HCT116 (cell line): ENCODE measurements around the gene MTMR6. TPM values are rescaled to one million over a fixed set of nuclear protein-coding genes. Genes with fewer than 3 reads are reported as not detected.

Experiments
- ATAC-seq: fragments of 200-7000 bp; cut with Tn5 transposase; 2 replicates; pipeline ENCODE4 v1.9.1; 2020; ENCODE audit warnings: mild to moderate bottlenecking, moderate library complexity
- BruUV-seq: library from RNA; stranded (reverse); fragments of 400-500 nt; replicated peaks from 2 replicates; lab custom pipeline; 2021; lab: Mats Ljungman, UMichigan
- CTCF ChIA-PET: fragments of 300-600 bp; sonication (Branson Sonifier 250); formaldehyde crosslinking; loops from one replicate; lab custom pipeline; 2021; ENCODE audit warnings: antibody characterized with exemption; lab: Charles Lee
- POLR2A ChIA-PET: fragments of 300-600, 350-600 bp; sonication (Branson Sonifier 250); formaldehyde crosslinking; loops from one replicate; lab custom pipeline; 2021; ENCODE audit warnings: antibody characterized with exemption; lab: Charles Lee
- RAD21 ChIA-PET, 2 experiments: fragments of 300-600 bp; sonication (Branson Sonifier 250); formaldehyde crosslinking; loops; one replicate each; lab custom pipeline; 2023; ENCODE audit warnings: low total read pairs in 2 of 2; ENCODE audit not compliant: uncharacterized antibody in 2 of 2, unreplicated experiment in 2 of 2, low non-redundant PET in 1 of 2; lab: Charles Lee
- DNase-seq: peaks from one replicate; pipeline ENCODE4 v3.0.0-alpha.2; 2010; ENCODE audit warnings: low read depth, low spot score
- H2AFZ ChIP-seq: fragments of 200-600 bp; shearing (Covaris generic), sonication (generic); 2 replicates; pipeline ENCODE4 v1.6.1; 2017; ENCODE audit warnings: low read depth, mixed run types, mixed read lengths, antibody characterized with exemption, low read length; ENCODE audit not compliant: poor library complexity, severe bottlenecking
- H3K27ac ChIP-seq: 2 replicates; pipeline ENCODE4 v1.5.1; 2012; ENCODE audit warnings: low read depth, low read length
- H3K27me3 ChIP-seq: fragments of 200-600 bp; sonication (generic); 2 replicates; pipeline ENCODE4 v1.6.1; 2016; ENCODE audit warnings: mixed run types, low read length, mixed read lengths; ENCODE audit not compliant: insufficient read depth
- H3K36me3 ChIP-seq, 2 experiments: fragments of 200-500 bp in 1 of 2; fragments of 200-600 bp in 1 of 2; sonication (Bioruptor generic) in 1 of 2; sonication (generic) in 1 of 2; 2 replicates each; pipeline versions ENCODE4 v1.5.1 to v1.6.1; 2014 to 2016; ENCODE audit warnings: low read length in 2 of 2, inconsistent platforms in 1 of 2, mixed read lengths in 1 of 2, mixed run types in 1 of 2; ENCODE audit not compliant: insufficient read depth in 2 of 2, control insufficient read depth in 1 of 2
- H3K4me1 ChIP-seq, 2 experiments: fragments of 200-600 bp in 1 of 2; sonication (generic) in 1 of 2; 2 replicates each; pipeline versions ENCODE4 v1.5.1 to v1.6.1; 2012 to 2017; ENCODE audit warnings: low read length in 2 of 2, inconsistent platforms in 1 of 2, mild to moderate bottlenecking in 1 of 2, mixed read lengths in 1 of 2, mixed run types in 1 of 2, moderate library complexity in 1 of 2; ENCODE audit not compliant: insufficient read depth in 2 of 2, control insufficient read depth in 1 of 2
- H3K4me2 ChIP-seq: fragments of 200-600 bp; sonication (generic); 2 replicates; pipeline ENCODE4 v1.6.1; 2017; ENCODE audit warnings: mixed run types, low read length, mixed read lengths
- H3K4me3 ChIP-seq, 2 experiments: fragments of 200-600 bp in 1 of 2; sonication (generic) in 1 of 2; replicated peaks in 1 of 2; 2 replicates each; pipeline ENCODE4 v1.5.1; 2011 to 2016; ENCODE audit warnings: low read length in 2 of 2, control low read depth in 1 of 2, low read depth in 1 of 2, mild to moderate bottlenecking in 1 of 2, mixed read lengths in 1 of 2, mixed run types in 1 of 2
- H3K79me2 ChIP-seq: fragments of 200-600 bp; sonication (generic); 2 replicates; pipeline ENCODE4 v1.6.1; 2017; ENCODE audit warnings: mild to moderate bottlenecking, mixed run types, low read length, moderate library complexity, mixed read lengths; ENCODE audit not compliant: insufficient read depth
- H3K9ac ChIP-seq: fragments of 200-600 bp; sonication (generic); 2 replicates; pipeline ENCODE4 v1.6.1; 2016; ENCODE audit warnings: low read length, mixed read lengths
- H3K9me2 ChIP-seq: fragments of 200-600 bp; sonication (generic), shearing (Covaris generic); 2 replicates; pipeline ENCODE4 v1.6.1; 2017; ENCODE audit warnings: mixed run types, mild to moderate bottlenecking, moderate library complexity; ENCODE audit not compliant: insufficient read depth
- H3K9me3 ChIP-seq, 2 experiments: fragments of 200-500 bp in 1 of 2; fragments of 200-600 bp in 1 of 2; sonication (Bioruptor generic) in 1 of 2; sonication (generic) in 1 of 2; 2 replicates each; pipeline ENCODE4 v1.6.1; 2014 to 2017; ENCODE audit warnings: low read length in 2 of 2, mixed read lengths in 2 of 2, inconsistent platforms in 1 of 2, low read depth in 1 of 2, mild to moderate bottlenecking in 1 of 2, mixed run types in 1 of 2, moderate library complexity in 1 of 2; ENCODE audit not compliant: control insufficient read depth in 1 of 2, insufficient read depth in 1 of 2
- H4K20me1 ChIP-seq: fragments of 200-600 bp; sonication (generic), shearing (Covaris generic); 2 replicates; pipeline ENCODE4 v1.6.1; 2017; ENCODE audit warnings: mixed run types, mild to moderate bottlenecking, moderate library complexity; ENCODE audit not compliant: insufficient read depth
- CBX3 ChIP-seq: IDR thresholded peaks from 2 replicates; pipeline ENCODE4 v1.6.1; 2012; ENCODE audit warnings: low read depth
- EGR1 ChIP-seq: IDR thresholded peaks from 2 replicates; pipeline ENCODE4 v1.6.1; 2012; ENCODE audit warnings: low read depth
- ELF1 ChIP-seq: IDR thresholded peaks from 2 replicates; pipeline ENCODE4 v1.6.1; 2012; ENCODE audit warnings: low read depth, borderline replicate concordance
- POLR2AphosphoS5 ChIP-seq: IDR thresholded peaks from 2 replicates; pipeline ENCODE4 v1.6.1; 2011; ENCODE audit warnings: mild to moderate bottlenecking, low read depth, low read length, moderate library complexity
- RAD21 ChIP-seq: IDR thresholded peaks from 2 replicates; pipeline ENCODE4 v1.6.1; 2012; ENCODE audit warnings: low read depth, mild to moderate bottlenecking
- REST ChIP-seq: IDR thresholded peaks from 2 replicates; pipeline ENCODE4 v1.6.1; 2012; ENCODE audit warnings: low read depth
- SIN3A ChIP-seq: IDR thresholded peaks from 2 replicates; pipeline ENCODE4 v1.6.1; 2012; ENCODE audit warnings: low read depth
- SP1 ChIP-seq: IDR thresholded peaks from 2 replicates; pipeline ENCODE4 v1.6.1; 2012; ENCODE audit warnings: low read depth
- TCF7L2 ChIP-seq: IDR thresholded peaks from 2 replicates; pipeline ENCODE4 v1.7.0; 2011; ENCODE audit warnings: borderline replicate concordance, inconsistent platforms; ENCODE audit not compliant: insufficient read depth, insufficient read length; ENCODE audit errors: extremely low read depth
- ZNF274 ChIP-seq: fragments of 200-500 bp; sonication (Bioruptor generic); IDR thresholded peaks from 2 replicates; pipeline ENCODE4 v1.6.1; 2014; ENCODE audit warnings: mild to moderate bottlenecking, low read depth, low read length, inconsistent platforms
- intact Hi-C: fragments of 100-400 bp; cut with micrococcal nuclease; formaldehyde crosslinking; loops from 2 replicates; pipeline ENCODE4 v1.10.0; 2022
- total RNA-seq: library from RNA; stranded (reverse); gene quantifications from one replicate; pipeline ENCODE4 v1.2.1, GENCODE V29; 2021; ENCODE audit not compliant: unreplicated experiment

The MTMR6 gene
- total RNA-seq, 1 experiment from 2014 or later: 11.4 TPM

- intact Hi-C loops: no loop called here
- H3K79me2 ChIP-seq: no peaks in the 10 kb centered on the region
- BruUV-seq: no TSS peak
- H3K27me3 ChIP-seq: no peaks in the 10 kb centered on the region; the same call in 1 of the 2 replicates
- no peaks in the 10 kb centered on the region for H3K36me3 ChIP-seq
- no peak overlapping the region for H3K9ac ChIP-seq
- no peak overlapping the region for H2AFZ ChIP-seq
- no peaks in the 10 kb centered on the region for H4K20me1 ChIP-seq
- TF ChIP-seq SIN3A: no peak
- no peak for TF ChIP-seq ELF1
- TF ChIP-seq EGR1: no peak
- no peak for TF ChIP-seq POLR2AphosphoS5
- TF ChIP-seq TCF7L2: no peak
- TF ChIP-seq SP1: no peak
- TF ChIP-seq CBX3: no peak
- no peak for TF ChIP-seq REST
- TF ChIP-seq RAD21: no peak
- no peak for TF ChIP-seq ZNF274
- no peak overlapping the region for H3K4me3 ChIP-seq
- no peak for DNase-seq
- CTCF ChIA-PET: no interaction called here
- RAD21 ChIA-PET: no interaction called here
- POLR2A ChIA-PET: no interaction called here
- H3K9me2 ChIP-seq: peaks cover 3% of the 10 kb centered on the region; the same call in 1 of the 2 replicates
- H3K4me1 ChIP-seq: no peaks in the 10 kb centered on the region
- ATAC-seq: no peak
- H3K4me2 ChIP-seq: no peak overlapping the region
- no peak overlapping the region for H3K27ac ChIP-seq
- H3K9me3 ChIP-seq: no peaks in the 10 kb centered on the region
Observed at GRCh38 chr13:25295228-25295627, 7.9 kb upstream of the MTMR6 start.
